Central memory CD8-positive, alpha-beta T cell (primary cell): ENCODE data around the gene BCORL1.
A peak's percentile ranks its signal among the peaks of the same experiment; 100 is the strongest.

Experiments
- ATAC-seq: fragments of 150-1000 bp; cut with Tn5 transposase; replicated peaks from 2 replicates; pipeline ENCODE4 v1.10.0; 2022; ENCODE audit warnings: mild to moderate bottlenecking, moderate FRiP score, moderate number of reproducible peaks; ENCODE audit not compliant: poor library complexity, severe bottlenecking; ENCODE audit errors: extremely low read depth
- DNase-seq, 2 donors: peaks; one replicate each; pipeline ENCODE4 v3.0.0; 2021; ENCODE audit warnings: low spot score in 2 of 2
- H3K27ac Mint-ChIP-seq: one replicate; pipeline ENCODE4 v1.8.0; 2022; ENCODE audit warnings: low read depth, mild to moderate bottlenecking, moderate library complexity, mixed read lengths
- H3K27me3 Mint-ChIP-seq: one replicate; pipeline ENCODE4 v1.8.0; 2022; ENCODE audit warnings: mixed read lengths
- H3K36me3 Mint-ChIP-seq: one replicate; pipeline ENCODE4 v1.8.0; 2022; ENCODE audit warnings: mild to moderate bottlenecking, moderate library complexity, mixed read lengths; ENCODE audit not compliant: insufficient read depth
- H3K4me1 Mint-ChIP-seq: one replicate; pipeline ENCODE4 v1.8.0; 2022; ENCODE audit warnings: mixed read lengths
- H3K4me3 Mint-ChIP-seq: one replicate; pipeline ENCODE4 v1.8.0; 2022; ENCODE audit warnings: mild to moderate bottlenecking, moderate library complexity, mixed read lengths
- H3K9me3 Mint-ChIP-seq: one replicate; pipeline ENCODE4 v1.8.0; 2022; ENCODE audit warnings: mixed read lengths

BCORL1 gene

DNA sequence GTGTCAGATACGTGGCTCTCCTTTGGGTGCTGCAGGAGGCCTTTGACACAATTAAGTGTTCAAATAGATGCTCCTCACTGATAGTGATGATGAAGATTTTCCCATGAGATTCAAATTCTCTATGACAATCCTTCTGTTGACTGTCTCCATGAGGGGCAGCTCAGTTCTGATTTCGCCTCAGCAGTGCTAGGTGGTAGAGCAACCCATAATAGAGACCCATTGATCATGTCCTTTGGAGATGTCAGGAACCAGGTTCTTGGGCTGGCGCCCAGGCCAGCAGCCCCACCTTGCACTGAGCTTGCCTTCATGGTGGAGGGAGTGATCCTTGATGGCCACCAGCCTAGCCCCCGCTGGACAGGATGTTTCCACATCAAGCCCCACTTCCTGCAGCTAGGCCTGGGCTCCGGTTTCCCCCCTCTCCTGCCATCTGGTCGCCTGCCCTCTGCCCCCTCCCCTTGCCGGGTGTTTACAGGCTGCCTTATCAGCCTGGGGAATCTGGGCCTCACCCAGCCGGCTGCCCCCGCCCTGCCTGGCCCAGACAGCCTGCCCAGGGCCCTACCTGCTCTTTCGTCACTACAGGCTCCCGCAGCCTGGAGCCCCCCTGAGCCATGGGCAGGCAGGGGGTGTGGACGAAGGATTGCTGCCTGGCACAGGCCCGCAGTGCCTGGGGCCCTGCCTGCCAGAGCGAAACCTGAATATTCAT is 115.2 kb downstream of the BCORL1 start:
- H3K36me3 Mint-ChIP-seq, result peaks cover 6% of the 10 kb centered on the region
- peaks cover 44% of the 10 kb centered on the region for H3K4me1 Mint-ChIP-seq
- peak overlapping the region; percentile 52 for H3K4me3 Mint-ChIP-seq
- no peaks in the 10 kb centered on the region for H3K9me3 Mint-ChIP-seq
- no peak for DNase-seq
- peak; percentile 70 for ATAC-seq
- no peaks in the 10 kb centered on the region for H3K27me3 Mint-ChIP-seq
- peak overlapping the region; percentile 53 for H3K27ac Mint-ChIP-seq

DNA sequence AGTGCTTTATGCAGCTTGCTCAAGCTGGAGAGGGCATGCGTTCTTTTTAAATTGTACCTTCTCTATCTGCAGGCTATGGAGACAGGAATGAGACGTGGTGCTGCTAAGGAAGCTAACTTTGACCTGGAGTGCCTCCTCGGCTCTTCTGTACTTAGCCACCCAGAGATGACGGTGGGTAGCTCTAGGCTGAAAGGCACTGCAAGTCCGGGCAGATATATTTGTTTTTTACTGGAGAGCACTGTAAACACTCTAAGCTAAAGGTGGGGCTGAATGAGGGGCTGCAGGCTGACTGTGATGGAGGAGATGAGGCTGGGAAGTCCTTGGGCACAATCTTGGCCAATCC is 115.7 kb downstream of the BCORL1 start:
- H3K4me1 Mint-ChIP-seq, result peaks cover 48% of the 10 kb centered on the region
- H3K27ac Mint-ChIP-seq, result no peak overlapping the region
- H3K4me3 Mint-ChIP-seq, result peak overlapping the region; percentile 52
- no peak for ATAC-seq
- DNase-seq, result no peak
- no peaks in the 10 kb centered on the region for H3K9me3 Mint-ChIP-seq
- H3K36me3 Mint-ChIP-seq, result peaks cover 6% of the 10 kb centered on the region
- no peaks in the 10 kb centered on the region for H3K27me3 Mint-ChIP-seq

DNA sequence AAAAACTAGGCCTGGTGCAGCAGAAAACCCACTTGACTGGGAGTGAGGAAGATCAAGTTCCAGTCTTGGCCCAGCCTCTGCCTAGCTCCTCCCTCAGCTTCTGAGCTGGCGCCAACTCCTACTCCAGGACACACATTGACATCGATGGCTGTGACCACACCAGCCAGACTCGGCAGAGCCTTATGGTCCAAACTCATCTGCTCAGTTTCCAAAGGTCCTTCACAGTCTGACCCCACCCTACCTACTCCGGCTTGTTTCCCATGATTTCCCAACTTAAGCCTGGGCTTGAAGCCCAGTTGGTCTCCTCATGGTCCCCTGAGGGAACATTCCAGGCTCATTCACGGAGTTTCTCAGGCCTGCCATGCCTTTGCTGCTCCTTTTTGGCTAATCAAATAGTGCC is 117.7 kb downstream of the BCORL1 start:
- no peaks in the 10 kb centered on the region for H3K27me3 Mint-ChIP-seq
- no peak for DNase-seq
- H3K4me3 Mint-ChIP-seq, result no peak overlapping the region
- H3K9me3 Mint-ChIP-seq, result no peaks in the 10 kb centered on the region
- H3K27ac Mint-ChIP-seq, result peak overlapping the region; percentile 49
- ATAC-seq, result no peak
- H3K4me1 Mint-ChIP-seq, result peaks cover 52% of the 10 kb centered on the region
- H3K36me3 Mint-ChIP-seq, result peaks cover 7% of the 10 kb centered on the region

DNA sequence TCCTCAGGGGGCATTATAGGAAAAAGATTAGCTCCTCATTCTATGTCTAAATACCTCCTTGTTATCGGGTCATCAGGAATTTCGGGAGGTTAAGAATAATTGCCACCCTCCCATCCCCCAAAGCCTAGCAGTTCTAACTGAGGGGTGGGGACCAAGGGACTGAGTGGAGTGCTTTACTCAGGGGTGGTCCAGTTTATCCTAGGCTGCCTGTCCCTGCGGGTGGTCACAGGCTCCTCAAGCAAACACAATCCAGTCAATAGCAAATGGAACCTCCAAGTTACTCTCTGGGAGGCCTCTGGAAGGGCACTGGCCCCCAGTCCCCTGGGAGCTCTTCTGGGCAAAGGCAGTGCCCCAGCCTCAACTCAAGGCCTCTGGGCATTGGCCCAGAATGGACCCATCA is 121.2 kb downstream of the BCORL1 start:
- Mint-ChIP-seq H3K4me3 (peak overlapping the region; percentile 21), H3K4me1 (peaks cover 56% of the 10 kb centered on the region), H3K9me3 (no peaks in the 10 kb centered on the region), H3K36me3 (peaks cover 10% of the 10 kb centered on the region), H3K27ac (no peak overlapping the region), H3K27me3 (no peaks in the 10 kb centered on the region)
- DNase-seq (no peak), ATAC-seq (no peak)

DNA sequence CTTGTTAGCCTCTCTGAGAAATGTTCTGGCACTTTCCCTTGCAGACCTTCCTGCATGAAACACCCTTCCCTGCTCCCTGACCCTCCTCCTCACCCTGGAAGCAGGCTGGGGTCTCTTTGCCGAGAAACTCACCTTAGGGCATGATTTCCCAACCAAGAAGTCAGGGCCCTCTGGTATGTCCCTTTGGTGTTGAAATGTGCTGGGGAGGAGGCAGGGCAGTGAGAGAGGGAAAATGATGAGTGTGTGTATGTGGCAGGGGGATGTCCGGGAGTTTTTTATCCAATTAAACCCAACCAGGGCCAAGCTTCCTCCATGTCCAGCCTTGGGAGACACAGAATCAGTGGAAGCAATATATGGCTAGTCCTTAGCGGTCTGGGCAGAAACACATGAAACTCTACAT is 122.8 kb downstream of the BCORL1 start:
- no peak for ATAC-seq
- Mint-ChIP-seq H3K9me3 (no peaks in the 10 kb centered on the region), H3K4me3 (no peak overlapping the region), H3K27me3 (no peaks in the 10 kb centered on the region), H3K4me1 (peaks cover 53% of the 10 kb centered on the region), H3K36me3 (peaks cover 14% of the 10 kb centered on the region), H3K27ac (no peak overlapping the region)
- no peak for DNase-seq

DNA sequence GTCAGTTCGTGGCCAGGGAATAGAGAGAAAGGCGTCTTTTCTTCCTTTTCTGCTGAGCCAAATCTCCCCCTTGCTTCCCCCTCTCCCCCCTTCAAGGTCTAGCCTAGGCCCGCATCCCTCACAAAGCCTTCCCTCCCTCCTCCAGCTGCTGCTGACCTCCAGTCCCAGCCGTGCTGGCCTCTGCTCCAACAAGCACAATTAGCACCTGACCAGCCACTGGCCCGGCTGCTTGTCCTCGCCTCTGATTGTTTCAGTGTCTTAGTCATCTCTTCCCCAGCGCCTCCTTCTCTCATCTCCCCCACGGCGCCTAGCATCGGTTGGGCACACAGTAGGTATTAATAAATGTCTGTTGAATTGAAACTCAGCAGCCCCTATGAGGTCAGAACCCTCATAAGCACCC is 123.6 kb downstream of the BCORL1 start:
- no peak for ATAC-seq
- DNase-seq, result no peak
- peaks cover 12% of the 10 kb centered on the region for H3K36me3 Mint-ChIP-seq
- peaks cover 44% of the 10 kb centered on the region for H3K4me1 Mint-ChIP-seq
- peak overlapping the region; percentile 68 for H3K27ac Mint-ChIP-seq
- H3K4me3 Mint-ChIP-seq, result peak overlapping the region; percentile 89
- no peaks in the 10 kb centered on the region for H3K27me3 Mint-ChIP-seq
- no peaks in the 10 kb centered on the region for H3K9me3 Mint-ChIP-seq
